ENCODE measurements around the gene EEF2K.

Gene EEF2K

GRCh38 chr16:22322021-22322471 lies 116.0 kb downstream of the EEF2K start:
- peak overlapping the region in 1 of 2 donors; percentile 10 for H3K4me3 ChIP-seq (ENCODE audit: low read length in 2 of 2)

GRCh38 chr16:22322741-22323140 lies 116.7 kb downstream of the EEF2K start:
- no peak for DNase-seq (ENCODE audit: low spot score)
- no peaks in the 10 kb centered on the region for H3K27me3 ChIP-seq (ENCODE audit: control insufficient read depth in 3 of 3, insufficient read depth in 3 of 3, low read depth in 1 of 3, low read length in 3 of 3)
- H3K4me3 ChIP-seq (ENCODE audit: low read length in 2 of 2): no peak overlapping the region
- no peak overlapping the region for H2BK12ac ChIP-seq (ENCODE audit: low read length)
- no peak overlapping the region for H2AK5ac ChIP-seq (ENCODE audit: low read depth, low read length)
- no peak overlapping the region for H3K18ac ChIP-seq (ENCODE audit: low read length)
- H3K36me3 ChIP-seq (replicated peaks in 1 of 2; ENCODE audit: control insufficient read depth in 2 of 2, insufficient read depth in 2 of 2, low read length in 2 of 2): peaks cover 51 to 88% of the 10 kb centered on the region in 2 donors
- no peak overlapping the region for H3K4ac ChIP-seq (ENCODE audit: low read length)
- H3K9me3 ChIP-seq (replicated peaks in 1 of 2; ENCODE audit: control insufficient read depth in 2 of 2, insufficient read depth in 1 of 2, low read depth in 1 of 2, low read length in 2 of 2): no peaks in the 10 kb centered on the region
- no CpG with 5 or more reads among the region's 17 CpGs for WGBS, 2 donors (ENCODE audit: extremely low coverage in 2 of 2, insufficient read length in 2 of 2, insufficient replicate concordance in 1 of 2)
- H2BK15ac ChIP-seq (ENCODE audit: low read length): no peak overlapping the region
- no peak overlapping the region for H3K4me2 ChIP-seq (ENCODE audit: insufficient read depth, low read length, poor library complexity, severe bottlenecking)
- H3K23ac ChIP-seq (ENCODE audit: low read depth, low read length, poor library complexity): no peak overlapping the region
- H3K27ac ChIP-seq (replicated peaks; ENCODE audit: low read length): no peak overlapping the region
- H3K9ac ChIP-seq (ENCODE audit: low read depth, low read length, poor library complexity): no peak overlapping the region
- no peak overlapping the region for H3K14ac ChIP-seq (ENCODE audit: low read length)
- no peak overlapping the region for H2BK120ac ChIP-seq (ENCODE audit: low read depth, low read length)
- H3K79me1 ChIP-seq (ENCODE audit: low read depth, low read length): peaks cover 15% of the 10 kb centered on the region
- no peak overlapping the region for H2AFZ ChIP-seq (ENCODE audit: low read length)
- H4K8ac ChIP-seq (ENCODE audit: low read depth, low read length): no peak overlapping the region
- H2BK5ac ChIP-seq (ENCODE audit: low read length): no peak overlapping the region
- no peaks in the 10 kb centered on the region for H3K4me1 ChIP-seq (ENCODE audit: control insufficient read depth in 2 of 2, insufficient read depth in 1 of 2, low read depth in 1 of 2, low read length in 2 of 2)
- no peak overlapping the region for H4K91ac ChIP-seq (ENCODE audit: low read depth, low read length, poor library complexity)

More at GRCh38 chr16:22322021-22322471, 116.0 kb downstream of the EEF2K start:
- H2AFZ ChIP-seq (ENCODE audit: low read length): no peak overlapping the region
- peak overlapping the region; percentile 93 for H2AK5ac ChIP-seq (ENCODE audit: low read depth, low read length)
- H3K4ac ChIP-seq (ENCODE audit: low read length): no peak overlapping the region
- H3K9me3 ChIP-seq (replicated peaks in 1 of 2; ENCODE audit: control insufficient read depth in 2 of 2, insufficient read depth in 1 of 2, low read depth in 1 of 2, low read length in 2 of 2): no peaks in the 10 kb centered on the region
- no peaks in the 10 kb centered on the region for H3K4me1 ChIP-seq (ENCODE audit: control insufficient read depth in 2 of 2, insufficient read depth in 1 of 2, low read depth in 1 of 2, low read length in 2 of 2)
- no peak overlapping the region for H3K14ac ChIP-seq (ENCODE audit: low read length)
- H3K23ac ChIP-seq (ENCODE audit: low read depth, low read length, poor library complexity): peak overlapping the region; percentile 36
- H2BK120ac ChIP-seq (ENCODE audit: low read depth, low read length): no peak overlapping the region
- no peak for DNase-seq (ENCODE audit: low spot score)
- H3K36me3 ChIP-seq (replicated peaks in 1 of 2; ENCODE audit: control insufficient read depth in 2 of 2, insufficient read depth in 2 of 2, low read length in 2 of 2): peaks cover 48 to 88% of the 10 kb centered on the region in 2 donors
- no peak overlapping the region for H2BK5ac ChIP-seq (ENCODE audit: low read length)
- H2BK15ac ChIP-seq (ENCODE audit: low read length): no peak overlapping the region
- no peak overlapping the region for H3K18ac ChIP-seq (ENCODE audit: low read length)
- peaks cover 15% of the 10 kb centered on the region for H3K79me1 ChIP-seq (ENCODE audit: low read depth, low read length)
- H3K27me3 ChIP-seq (ENCODE audit: control insufficient read depth in 3 of 3, insufficient read depth in 3 of 3, low read depth in 1 of 3, low read length in 3 of 3): no peaks in the 10 kb centered on the region
- H4K91ac ChIP-seq (ENCODE audit: low read depth, low read length, poor library complexity): peak overlapping the region; percentile 25
- H3K9ac ChIP-seq (ENCODE audit: low read depth, low read length, poor library complexity): peak overlapping the region; percentile 7
- no peak overlapping the region for H3K27ac ChIP-seq (replicated peaks; ENCODE audit: low read length)
- WGBS, 2 donors (ENCODE audit: extremely low coverage in 2 of 2, insufficient read length in 2 of 2, insufficient replicate concordance in 1 of 2): no CpG with 5 or more reads among the region's 11 CpGs
- H3K4me2 ChIP-seq (ENCODE audit: insufficient read depth, low read length, poor library complexity, severe bottlenecking): no peak overlapping the region
- H4K8ac ChIP-seq (ENCODE audit: low read depth, low read length): no peak overlapping the region
- H2BK12ac ChIP-seq (ENCODE audit: low read length): peak overlapping the region; percentile 19

GRCh38 chr16:22323173-22323958 lies 117.3 kb downstream of the EEF2K start:
- Histone ChIP-seq H2AFZ (ENCODE audit: low read length) (no peak overlapping the region), H2BK15ac (ENCODE audit: low read length) (no peak overlapping the region), H4K91ac (ENCODE audit: low read depth, low read length, poor library complexity) (no peak overlapping the region), H3K14ac (ENCODE audit: low read length) (no peak overlapping the region), H3K4me3 (ENCODE audit: low read length in 2 of 2) (no peak overlapping the region), H3K9me3 (replicated peaks in 1 of 2; ENCODE audit: control insufficient read depth in 2 of 2, insufficient read depth in 1 of 2, low read depth in 1 of 2, low read length in 2 of 2) (peaks cover 0 to under 1% of the 10 kb centered on the region in 2 donors), H3K79me1 (ENCODE audit: low read depth, low read length) (peaks cover 15% of the 10 kb centered on the region), H3K4me2 (ENCODE audit: insufficient read depth, low read length, poor library complexity, severe bottlenecking) (no peak overlapping the region), H4K8ac (ENCODE audit: low read depth, low read length) (no peak overlapping the region), H3K27me3 (ENCODE audit: control insufficient read depth in 3 of 3, insufficient read depth in 3 of 3, low read depth in 1 of 3, low read length in 3 of 3) (no peaks in the 10 kb centered on the region), H3K18ac (ENCODE audit: low read length) (no peak overlapping the region), H2AK5ac (ENCODE audit: low read depth, low read length) (no peak overlapping the region), H3K36me3 (replicated peaks in 1 of 2; ENCODE audit: control insufficient read depth in 2 of 2, insufficient read depth in 2 of 2, low read length in 2 of 2) (peaks cover 55 to 90% of the 10 kb centered on the region in 2 donors), H3K23ac (ENCODE audit: low read depth, low read length, poor library complexity) (no peak overlapping the region), H3K4ac (ENCODE audit: low read length) (no peak overlapping the region), H2BK5ac (ENCODE audit: low read length) (no peak overlapping the region), H3K27ac (replicated peaks; ENCODE audit: low read length) (no peak overlapping the region), H2BK12ac (ENCODE audit: low read length) (peak overlapping the region; percentile 41), H2BK120ac (ENCODE audit: low read depth, low read length) (no peak overlapping the region), H3K9ac (ENCODE audit: low read depth, low read length, poor library complexity) (peak overlapping the region; percentile 70), H3K4me1 (ENCODE audit: control insufficient read depth in 2 of 2, insufficient read depth in 1 of 2, low read depth in 1 of 2, low read length in 2 of 2) (no peaks in the 10 kb centered on the region)
- no CpG with 5 or more reads among the region's 12 CpGs for WGBS, 2 donors (ENCODE audit: extremely low coverage in 2 of 2, insufficient read length in 2 of 2, insufficient replicate concordance in 1 of 2)
- no peak for DNase-seq (ENCODE audit: low spot score)

- Histone ChIP-seq H3K4me2 (ENCODE audit: insufficient read depth, low read length, poor library complexity, severe bottlenecking) (no peak overlapping the region), H3K18ac (ENCODE audit: low read length) (no peak overlapping the region), H3K27me3 (ENCODE audit: control insufficient read depth in 3 of 3, insufficient read depth in 3 of 3, low read depth in 1 of 3, low read length in 3 of 3) (no peaks in the 10 kb centered on the region), H3K27ac (replicated peaks; ENCODE audit: low read length) (no peak overlapping the region), H3K4ac (ENCODE audit: low read length) (no peak overlapping the region), H3K36me3 (replicated peaks in 1 of 2; ENCODE audit: control insufficient read depth in 2 of 2, insufficient read depth in 2 of 2, low read length in 2 of 2) (peaks cover 60 to 87% of the 10 kb centered on the region in 2 donors), H2BK12ac (ENCODE audit: low read length) (peak overlapping the region; percentile 41), H3K79me1 (ENCODE audit: low read depth, low read length) (peaks cover 15% of the 10 kb centered on the region), H3K9ac (ENCODE audit: low read depth, low read length, poor library complexity) (peak overlapping the region; percentile 70), H3K4me3 (ENCODE audit: low read length in 2 of 2) (no peak overlapping the region), H2AFZ (ENCODE audit: low read length) (no peak overlapping the region), H3K4me1 (ENCODE audit: control insufficient read depth in 2 of 2, insufficient read depth in 1 of 2, low read depth in 1 of 2, low read length in 2 of 2) (no peaks in the 10 kb centered on the region), H2BK15ac (ENCODE audit: low read length) (no peak overlapping the region), H4K91ac (ENCODE audit: low read depth, low read length, poor library complexity) (no peak overlapping the region), H2BK5ac (ENCODE audit: low read length) (peak overlapping the region; percentile 24), H2BK120ac (ENCODE audit: low read depth, low read length) (no peak overlapping the region), H3K9me3 (replicated peaks in 1 of 2; ENCODE audit: control insufficient read depth in 2 of 2, insufficient read depth in 1 of 2, low read depth in 1 of 2, low read length in 2 of 2) (peaks cover 0 to 2% of the 10 kb centered on the region in 2 donors), H3K23ac (ENCODE audit: low read depth, low read length, poor library complexity) (peak overlapping the region; percentile 73), H3K14ac (ENCODE audit: low read length) (no peak overlapping the region), H4K8ac (ENCODE audit: low read depth, low read length) (no peak overlapping the region), H2AK5ac (ENCODE audit: low read depth, low read length) (no peak overlapping the region)
- no peak for DNase-seq (ENCODE audit: low spot score)
- WGBS, 2 donors (ENCODE audit: extremely low coverage in 2 of 2, insufficient read length in 2 of 2, insufficient replicate concordance in 1 of 2): no CpG with 5 or more reads among the region's 24 CpGs
Observed at GRCh38 chr16:22323959-22324786, 118.1 kb downstream of the EEF2K start.
